Activated T-cell treated with anti-CD3 and anti-CD28 coated beads, Interleukin-2, amount 50 U/mL, for 72 hours (primary cell): ENCODE measurements around the gene MPP3. TPM values are rescaled to one million over a fixed set of nuclear protein-coding genes. Genes with fewer than 3 reads are reported as not detected.

Experiments
- total RNA-seq, 2 donors: library from RNA; stranded (reverse); gene quantifications; one replicate each; pipeline ENCODE4 v1.2.3, GENCODE V29; 2022

Gene MPP3
- total RNA-seq, 2 donors from 2014 or later = not detected

Other genes starting within 250 kb of the MPP3 start
- gene MEOX1, start 171.2 kb downstream of the MPP3 start, total RNA-seq = under 1 TPM; 0.36 to 0.37 TPM
- gene SOST, start 74.4 kb downstream of the MPP3 start, total RNA-seq = not detected
- gene DUSP3, start 54.2 kb downstream of the MPP3 start, total RNA-seq = 10 to 100 TPM in 1 of 2 donors, 1 to 10 TPM in 1; 9.2 to 11.0 TPM
- not detected for gene CFAP97D1, start 52.7 kb downstream of the MPP3 start, total RNA-seq
- not detected for gene CD300LG, start 14.0 kb upstream of the MPP3 start, total RNA-seq
- 1 to 10 TPM; 4.0 to 4.1 TPM for gene MPP2, start 74.4 kb upstream of the MPP3 start, total RNA-seq
- not detected for gene PPY, start 109.3 kb upstream of the MPP3 start, total RNA-seq
- not detected for gene PYY, start 120.8 kb upstream of the MPP3 start, total RNA-seq
- gene NAGS, start 171.5 kb upstream of the MPP3 start, total RNA-seq = 1 to 10 TPM; 1.4 to 1.8 TPM
- gene TMEM101, start 181.8 kb upstream of the MPP3 start, total RNA-seq = 10 to 100 TPM; 32.3 to 34.9 TPM
- gene LSM12, start 233.5 kb upstream of the MPP3 start, total RNA-seq = 10 to 100 TPM; 46.0 to 52.8 TPM
- 10 to 100 TPM; 18.4 to 19.7 TPM for gene G6PC3, start 237.6 kb upstream of the MPP3 start, total RNA-seq